Measurements from ENCODE around the gene LARP1. TPM values are rescaled to one million over a fixed set of nuclear protein-coding genes. Genes with fewer than 3 reads are reported as not detected.

LARP1 gene
- total and polyA plus RNA-seq, 9 of the 15 experiments (the other 6 are each of a cell fraction or from before 2014, with no cell fraction given) = 22.6 to 300 (median 92.0) TPM

DNA sequence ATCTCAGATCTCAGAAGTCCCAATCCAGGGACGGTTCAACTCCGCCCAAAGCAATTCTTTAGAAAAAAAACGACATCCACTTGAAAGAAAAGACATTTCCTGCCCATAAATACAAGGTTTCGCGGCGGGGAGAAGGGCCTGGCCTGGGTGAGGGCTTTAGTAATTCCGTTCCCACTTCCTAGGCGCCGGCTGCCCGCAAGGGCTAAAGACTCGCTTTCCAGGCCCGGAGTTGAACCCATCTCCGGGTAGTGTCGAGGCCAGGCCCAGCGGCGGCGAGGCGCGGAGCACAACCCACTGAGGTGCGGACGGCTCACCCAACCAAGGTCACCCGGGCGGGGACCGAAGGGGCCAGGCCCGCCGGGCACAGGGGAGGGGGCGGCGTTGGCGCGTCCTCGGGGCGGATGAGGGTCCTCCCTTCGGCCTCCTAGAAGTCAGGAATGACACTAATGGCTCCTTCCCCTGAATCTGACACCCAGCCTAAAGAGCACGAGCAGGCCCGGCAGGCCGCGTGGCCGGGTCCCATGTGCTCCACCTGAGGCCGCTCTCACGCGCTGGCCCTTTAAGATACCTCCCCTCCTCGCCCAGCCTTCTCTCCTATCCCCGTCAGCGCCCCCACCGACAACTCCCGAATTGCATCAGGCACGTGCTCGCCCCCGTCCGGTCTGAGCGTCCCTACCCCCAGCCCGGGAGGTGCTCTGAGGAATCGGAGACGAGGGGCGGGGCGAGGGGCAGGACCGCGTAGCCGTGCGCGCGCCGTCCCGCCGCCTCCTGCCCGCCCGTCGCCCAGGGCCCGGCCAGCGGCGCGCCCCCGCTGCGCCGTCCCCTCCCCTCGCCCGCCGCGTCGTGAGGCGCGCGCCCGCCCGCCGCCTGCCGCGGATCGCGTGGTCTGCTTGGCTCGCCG lies 467 bp upstream of the LARP1 start (continued):
- TF ChIP-seq, protein P1, sequence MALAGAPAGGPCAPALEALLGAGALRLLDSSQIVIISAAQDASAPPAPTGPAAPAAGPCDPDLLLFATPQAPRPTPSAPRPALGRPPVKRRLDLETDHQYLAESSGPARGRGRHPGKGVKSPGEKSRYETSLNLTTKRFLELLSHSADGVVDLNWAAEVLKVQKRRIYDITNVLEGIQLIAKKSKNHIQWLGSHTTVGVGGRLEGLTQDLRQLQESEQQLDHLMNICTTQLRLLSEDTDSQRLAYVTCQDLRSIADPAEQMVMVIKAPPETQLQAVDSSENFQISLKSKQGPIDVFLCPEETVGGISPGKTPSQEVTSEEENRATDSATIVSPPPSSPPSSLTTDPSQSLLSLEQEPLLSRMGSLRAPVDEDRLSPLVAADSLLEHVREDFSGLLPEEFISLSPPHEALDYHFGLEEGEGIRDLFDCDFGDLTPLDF (CRISPR knock-in tag; IDR thresholded peaks at IDR 0.05) = peak; percentile 87; the same call in 1 of the 2 replicates
- TF ChIP-seq ZFP36 (IDR thresholded peaks at IDR 0.05; ENCODE audit: low read depth, low read length, partially characterized antibody) = no peak
- TF ChIP-seq, protein P2, sequence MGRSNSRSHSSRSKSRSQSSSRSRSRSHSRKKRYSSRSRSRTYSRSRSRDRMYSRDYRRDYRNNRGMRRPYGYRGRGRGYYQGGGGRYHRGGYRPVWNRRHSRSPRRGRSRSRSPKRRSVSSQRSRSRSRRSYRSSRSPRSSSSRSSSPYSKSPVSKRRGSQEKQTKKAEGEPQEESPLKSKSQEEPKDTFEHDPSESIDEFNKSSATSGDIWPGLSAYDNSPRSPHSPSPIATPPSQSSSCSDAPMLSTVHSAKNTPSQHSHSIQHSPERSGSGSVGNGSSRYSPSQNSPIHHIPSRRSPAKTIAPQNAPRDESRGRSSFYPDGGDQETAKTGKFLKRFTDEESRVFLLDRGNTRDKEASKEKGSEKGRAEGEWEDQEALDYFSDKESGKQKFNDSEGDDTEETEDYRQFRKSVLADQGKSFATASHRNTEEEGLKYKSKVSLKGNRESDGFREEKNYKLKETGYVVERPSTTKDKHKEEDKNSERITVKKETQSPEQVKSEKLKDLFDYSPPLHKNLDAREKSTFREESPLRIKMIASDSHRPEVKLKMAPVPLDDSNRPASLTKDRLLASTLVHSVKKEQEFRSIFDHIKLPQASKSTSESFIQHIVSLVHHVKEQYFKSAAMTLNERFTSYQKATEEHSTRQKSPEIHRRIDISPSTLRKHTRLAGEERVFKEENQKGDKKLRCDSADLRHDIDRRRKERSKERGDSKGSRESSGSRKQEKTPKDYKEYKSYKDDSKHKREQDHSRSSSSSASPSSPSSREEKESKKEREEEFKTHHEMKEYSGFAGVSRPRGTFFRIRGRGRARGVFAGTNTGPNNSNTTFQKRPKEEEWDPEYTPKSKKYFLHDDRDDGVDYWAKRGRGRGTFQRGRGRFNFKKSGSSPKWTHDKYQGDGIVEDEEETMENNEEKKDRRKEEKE (IDR thresholded peaks at IDR 0.05; ENCODE audit: borderline replicate concordance in 1 of 2, control insufficient read depth in 1 of 2, low read depth in 2 of 2, low read length in 1 of 2) = peak in 1 of 2 experiments; percentile 40; a peak in 1 of 4 replicates
- TF ChIP-seq ZNF589 (CRISPR knock-in tag; IDR thresholded peaks at IDR 0.05; ENCODE audit: low read depth) = peak; percentile 86
- TF ChIP-seq DACH1 (IDR thresholded peaks at IDR 0.05; ENCODE audit: partially characterized antibody) = peak; percentile 74
- TF ChIP-seq, protein P3, sequence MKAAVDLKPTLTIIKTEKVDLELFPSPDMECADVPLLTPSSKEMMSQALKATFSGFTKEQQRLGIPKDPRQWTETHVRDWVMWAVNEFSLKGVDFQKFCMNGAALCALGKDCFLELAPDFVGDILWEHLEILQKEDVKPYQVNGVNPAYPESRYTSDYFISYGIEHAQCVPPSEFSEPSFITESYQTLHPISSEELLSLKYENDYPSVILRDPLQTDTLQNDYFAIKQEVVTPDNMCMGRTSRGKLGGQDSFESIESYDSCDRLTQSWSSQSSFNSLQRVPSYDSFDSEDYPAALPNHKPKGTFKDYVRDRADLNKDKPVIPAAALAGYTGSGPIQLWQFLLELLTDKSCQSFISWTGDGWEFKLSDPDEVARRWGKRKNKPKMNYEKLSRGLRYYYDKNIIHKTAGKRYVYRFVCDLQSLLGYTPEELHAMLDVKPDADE (conservative IDR thresholded peaks at IDR 0.05; ENCODE audit: control insufficient read depth, low read depth, low read length) = peak; percentile 78
- no peak; the same call in 1 of the 2 replicates for TF ChIP-seq SMAD3 (CRISPR knock-in tag; conservative IDR thresholded peaks at IDR 0.05)
- TF ChIP-seq KAT2B (IDR thresholded peaks at IDR 0.05; ENCODE audit: low read depth, low read length) = no peak
- TF ChIP-seq, protein P4, sequence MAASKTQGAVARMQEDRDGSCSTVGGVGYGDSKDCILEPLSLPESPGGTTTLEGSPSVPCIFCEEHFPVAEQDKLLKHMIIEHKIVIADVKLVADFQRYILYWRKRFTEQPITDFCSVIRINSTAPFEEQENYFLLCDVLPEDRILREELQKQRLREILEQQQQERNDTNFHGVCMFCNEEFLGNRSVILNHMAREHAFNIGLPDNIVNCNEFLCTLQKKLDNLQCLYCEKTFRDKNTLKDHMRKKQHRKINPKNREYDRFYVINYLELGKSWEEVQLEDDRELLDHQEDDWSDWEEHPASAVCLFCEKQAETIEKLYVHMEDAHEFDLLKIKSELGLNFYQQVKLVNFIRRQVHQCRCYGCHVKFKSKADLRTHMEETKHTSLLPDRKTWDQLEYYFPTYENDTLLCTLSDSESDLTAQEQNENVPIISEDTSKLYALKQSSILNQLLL (CRISPR knock-in tag; IDR thresholded peaks at IDR 0.05; ENCODE audit: borderline replicate concordance) = no peak
- no peak for TF ChIP-seq SIX5 (IDR thresholded peaks at IDR 0.05; ENCODE audit: borderline replicate concordance in 1 of 2, insufficient read depth in 1 of 2, low read depth in 1 of 2, low read length in 2 of 2)
- TF ChIP-seq CCAR2 (IDR thresholded peaks at IDR 0.05; ENCODE audit: low read depth, low read length) = no peak
- TF ChIP-seq POLR2AphosphoS5 (IDR thresholded peaks at IDR 0.05; ENCODE audit: control insufficient read depth, insufficient read depth, low read depth, low read length) = peak; percentile 52; the same call in 1 of the 2 replicates
- no peak for TF ChIP-seq KDM1A (IDR thresholded peaks at IDR 0.05)
- TF ChIP-seq LCOR (CRISPR knock-in tag; IDR thresholded peaks at IDR 0.05) = peak; percentile 97
- peak; percentile 55; the same call in 1 of the 2 replicates for TF ChIP-seq FOXM1 (IDR thresholded peaks at IDR 0.05; ENCODE audit: low read depth)
- TF ChIP-seq FOXM1 (CRISPR knock-in tag; IDR thresholded peaks at IDR 0.05; ENCODE audit: low read depth) = 0 out of 2 replicates have a peak, but pooled peaks have one; percentile 53
- no peak for TF ChIP-seq TFAM (CRISPR knock-in tag; conservative IDR thresholded peaks at IDR 0.05)
- TF ChIP-seq HNRNPH1 (optimal IDR thresholded peaks at IDR 0.05; ENCODE audit: low read depth, low read length) = no peak
- TF ChIP-seq NONO (IDR thresholded peaks at IDR 0.05; ENCODE audit: low read depth in 2 of 2, low read length in 1 of 2) = peak in 1 of 2 experiments; percentile 76; a peak in 2 of 4 replicates
